ENCODE data around the gene CBFB. TPM values are rescaled to one million over a fixed set of nuclear protein-coding genes. Genes with fewer than 3 reads are reported as not detected.

Gene CBFB
- total and polyA plus RNA-seq, 2 of the 13 experiments (the other 11 are each of a cell fraction or from before 2014, with no cell fraction given), result 22.1 to 70.8 TPM

DNA sequence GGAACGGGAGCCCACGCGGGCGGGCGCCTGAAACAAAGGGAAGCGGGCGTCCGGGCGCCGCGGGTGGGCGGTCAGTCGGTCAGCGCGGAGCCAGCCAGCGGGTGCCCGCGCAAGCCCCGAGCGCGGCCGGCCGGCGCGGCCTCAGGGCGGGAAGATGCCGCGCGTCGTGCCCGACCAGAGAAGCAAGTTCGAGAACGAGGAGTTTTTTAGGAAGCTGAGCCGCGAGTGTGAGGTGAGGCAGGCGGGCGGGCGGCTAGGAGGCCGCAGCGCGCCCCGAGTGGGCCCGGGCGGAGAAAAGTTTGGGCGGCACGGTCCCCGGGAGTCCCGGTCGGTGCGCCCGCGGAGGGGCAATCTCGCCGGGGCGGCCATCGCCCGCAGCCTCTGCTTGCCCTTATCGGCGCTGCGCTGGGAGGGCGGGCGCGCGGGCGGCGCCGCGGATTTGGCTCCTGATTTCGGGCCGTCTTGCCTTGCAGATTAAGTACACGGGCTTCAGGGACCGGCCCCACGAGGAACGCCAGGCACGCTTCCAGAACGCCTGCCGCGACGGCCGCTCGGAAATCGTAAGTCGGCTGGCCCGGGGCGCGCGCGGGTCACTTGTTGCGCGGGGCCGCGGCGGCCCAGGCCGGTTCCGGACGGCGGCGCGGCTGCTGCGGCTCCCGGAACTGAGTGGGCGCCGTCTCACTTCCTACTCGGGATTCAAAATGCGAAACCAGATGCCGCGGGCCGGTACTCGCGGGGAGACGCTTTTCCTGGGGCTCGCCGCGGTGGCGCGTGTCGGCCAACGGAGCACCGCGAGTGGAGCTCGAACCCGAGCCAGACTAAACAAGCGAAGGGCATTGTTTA lies 526 bp downstream of the CBFB start (continued):
- TF ChIP-seq, protein P1, sequence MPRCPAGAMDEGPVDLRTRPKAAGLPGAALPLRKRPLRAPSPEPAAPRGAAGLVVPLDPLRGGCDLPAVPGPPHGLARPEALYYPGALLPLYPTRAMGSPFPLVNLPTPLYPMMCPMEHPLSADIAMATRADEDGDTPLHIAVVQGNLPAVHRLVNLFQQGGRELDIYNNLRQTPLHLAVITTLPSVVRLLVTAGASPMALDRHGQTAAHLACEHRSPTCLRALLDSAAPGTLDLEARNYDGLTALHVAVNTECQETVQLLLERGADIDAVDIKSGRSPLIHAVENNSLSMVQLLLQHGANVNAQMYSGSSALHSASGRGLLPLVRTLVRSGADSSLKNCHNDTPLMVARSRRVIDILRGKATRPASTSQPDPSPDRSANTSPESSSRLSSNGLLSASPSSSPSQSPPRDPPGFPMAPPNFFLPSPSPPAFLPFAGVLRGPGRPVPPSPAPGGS (CRISPR knock-in tag; IDR thresholded peaks at IDR 0.05), result peak; percentile 87; the same call in 1 of the 2 replicates
- TF ChIP-seq FOXJ3 (CRISPR knock-in tag; IDR thresholded peaks at IDR 0.05; ENCODE audit: borderline replicate concordance) (no peak), MTA3 (CRISPR knock-in tag; IDR thresholded peaks at IDR 0.05) (0 out of 2 replicates have a peak, but pooled peaks have one; percentile 18), ZFP91 (CRISPR knock-in tag; IDR thresholded peaks at IDR 0.05; ENCODE audit: borderline replicate concordance) (peak; percentile 34; the same call in 1 of the 2 replicates), ZNF431 (CRISPR knock-in tag; IDR thresholded peaks at IDR 0.05; ENCODE audit: borderline replicate concordance, low read depth) (no peak), RBM39 (IDR thresholded peaks at IDR 0.05; ENCODE audit: low read depth, low read length, poor library complexity, severe bottlenecking) (peak; percentile 49), KLF15 (CRISPR knock-in tag; IDR thresholded peaks at IDR 0.05; ENCODE audit: borderline replicate concordance) (0 out of 2 replicates have a peak, but pooled peaks have one; percentile 50), TBX2 (CRISPR knock-in tag; IDR thresholded peaks at IDR 0.05; ENCODE audit: borderline replicate concordance) (peak; percentile 74), SAFB2 (CRISPR knock-in tag; IDR thresholded peaks at IDR 0.05; ENCODE audit: borderline replicate concordance, low read depth) (0 out of 2 replicates have a peak, but pooled peaks have one; percentile 65), ZNF30 (CRISPR knock-in tag; IDR thresholded peaks at IDR 0.05) (0 out of 2 replicates have a peak, but pooled peaks have one; percentile 49), ZBED4 (CRISPR knock-in tag; IDR thresholded peaks at IDR 0.05; ENCODE audit: borderline replicate concordance) (peak; percentile 93)
- TF ChIP-seq, protein P2, sequence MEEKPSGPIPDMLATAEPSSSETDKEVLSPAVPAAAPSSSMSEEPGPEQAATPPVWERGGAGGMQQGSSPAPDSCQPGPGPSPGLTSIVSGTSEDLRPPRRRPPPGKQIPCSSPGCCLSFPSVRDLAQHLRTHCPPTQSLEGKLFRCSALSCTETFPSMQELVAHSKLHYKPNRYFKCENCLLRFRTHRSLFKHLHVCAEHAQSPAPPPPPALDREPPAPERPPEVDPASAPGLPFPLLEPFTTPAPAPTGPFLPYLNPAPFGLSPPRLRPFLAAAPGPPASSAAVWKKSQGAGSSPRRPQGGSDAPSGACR (CRISPR knock-in tag; IDR thresholded peaks at IDR 0.05), result peak; percentile 17; the same call in 1 of the 2 replicates
- TF ChIP-seq, protein P3, sequence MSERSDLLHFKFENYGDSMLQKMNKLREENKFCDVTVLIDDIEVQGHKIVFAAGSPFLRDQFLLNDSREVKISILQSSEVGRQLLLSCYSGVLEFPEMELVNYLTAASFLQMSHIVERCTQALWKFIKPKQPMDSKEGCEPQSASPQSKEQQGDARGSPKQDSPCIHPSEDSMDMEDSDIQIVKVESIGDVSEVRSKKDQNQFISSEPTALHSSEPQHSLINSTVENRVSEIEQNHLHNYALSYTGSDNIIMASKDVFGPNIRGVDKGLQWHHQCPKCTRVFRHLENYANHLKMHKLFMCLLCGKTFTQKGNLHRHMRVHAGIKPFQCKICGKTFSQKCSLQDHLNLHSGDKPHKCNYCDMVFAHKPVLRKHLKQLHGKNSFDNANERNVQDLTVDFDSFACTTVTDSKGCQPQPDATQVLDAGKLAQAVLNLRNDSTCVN (CRISPR knock-in tag; IDR thresholded peaks at IDR 0.05; ENCODE audit: borderline replicate concordance), result no peak
- TF ChIP-seq, protein P4, sequence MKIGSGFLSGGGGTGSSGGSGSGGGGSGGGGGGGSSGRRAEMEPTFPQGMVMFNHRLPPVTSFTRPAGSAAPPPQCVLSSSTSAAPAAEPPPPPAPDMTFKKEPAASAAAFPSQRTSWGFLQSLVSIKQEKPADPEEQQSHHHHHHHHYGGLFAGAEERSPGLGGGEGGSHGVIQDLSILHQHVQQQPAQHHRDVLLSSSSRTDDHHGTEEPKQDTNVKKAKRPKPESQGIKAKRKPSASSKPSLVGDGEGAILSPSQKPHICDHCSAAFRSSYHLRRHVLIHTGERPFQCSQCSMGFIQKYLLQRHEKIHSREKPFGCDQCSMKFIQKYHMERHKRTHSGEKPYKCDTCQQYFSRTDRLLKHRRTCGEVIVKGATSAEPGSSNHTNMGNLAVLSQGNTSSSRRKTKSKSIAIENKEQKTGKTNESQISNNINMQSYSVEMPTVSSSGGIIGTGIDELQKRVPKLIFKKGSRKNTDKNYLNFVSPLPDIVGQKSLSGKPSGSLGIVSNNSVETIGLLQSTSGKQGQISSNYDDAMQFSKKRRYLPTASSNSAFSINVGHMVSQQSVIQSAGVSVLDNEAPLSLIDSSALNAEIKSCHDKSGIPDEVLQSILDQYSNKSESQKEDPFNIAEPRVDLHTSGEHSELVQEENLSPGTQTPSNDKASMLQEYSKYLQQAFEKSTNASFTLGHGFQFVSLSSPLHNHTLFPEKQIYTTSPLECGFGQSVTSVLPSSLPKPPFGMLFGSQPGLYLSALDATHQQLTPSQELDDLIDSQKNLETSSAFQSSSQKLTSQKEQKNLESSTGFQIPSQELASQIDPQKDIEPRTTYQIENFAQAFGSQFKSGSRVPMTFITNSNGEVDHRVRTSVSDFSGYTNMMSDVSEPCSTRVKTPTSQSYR (CRISPR knock-in tag; IDR thresholded peaks at IDR 0.05; ENCODE audit: borderline replicate concordance), result no peak
